ENCODE measurements around the gene TH. TPM values are rescaled to one million over a fixed set of nuclear protein-coding genes. Genes with fewer than 3 reads are reported as not detected.

TH gene
- total and polyA plus RNA-seq, 2 experiments from 2014 or later = 0.34 TPM; not detected in 1

DNA sequence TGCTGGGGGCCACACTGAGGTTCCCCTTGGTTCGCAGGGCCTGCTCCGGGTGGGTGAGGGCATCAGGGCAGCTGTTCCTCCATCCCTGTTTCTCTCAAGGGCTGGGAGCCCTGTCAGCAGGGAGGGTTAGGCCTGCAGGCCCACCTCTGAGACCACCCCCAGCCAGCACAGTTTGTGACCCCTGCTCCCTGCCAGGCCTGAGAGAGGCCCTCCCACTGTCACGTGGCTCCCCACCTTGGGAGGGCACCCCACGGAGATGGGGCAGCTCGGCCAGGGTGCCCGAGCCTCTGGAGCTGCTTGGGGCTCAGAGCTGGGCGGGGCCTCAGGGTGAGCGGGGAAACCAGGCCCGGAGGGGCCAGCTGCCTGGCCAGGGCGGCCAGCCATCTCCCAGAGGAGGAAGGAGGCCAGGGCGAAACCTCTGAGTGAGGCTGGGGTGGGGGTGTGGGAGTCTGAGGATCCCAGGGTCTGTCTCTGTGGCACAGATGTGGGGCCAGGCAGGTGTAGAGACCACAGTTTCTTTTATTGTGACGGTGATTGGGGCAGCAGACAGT lies 8.1 kb downstream of the TH start:
- Histone ChIP-seq H3K4me2 (no peak overlapping the region), H3K79me2 (replicated peaks; ENCODE audit: insufficient read depth) (no peaks in the 10 kb centered on the region), H3K4me3 (no peak overlapping the region), H4K20me1 (replicated peaks; ENCODE audit: insufficient read depth) (no peaks in the 10 kb centered on the region), H3K27ac (ENCODE audit: low read depth) (no peak overlapping the region), H3F3A (replicated peaks; ENCODE audit: low read depth) (no peaks in the 10 kb centered on the region), H3K36me3 (ENCODE audit: insufficient read depth) (no peaks in the 10 kb centered on the region), H3K27me3 (ENCODE audit: insufficient read depth) (no peaks in the 10 kb centered on the region), H2AFZ (no peak overlapping the region), H3K4me1 (ENCODE audit: insufficient read depth) (no peaks in the 10 kb centered on the region), H3K9me2 (ENCODE audit: insufficient read depth) (no peaks in the 10 kb centered on the region)
- no peak overlapping the region for H3K4me3 Mint-ChIP-seq
- TF ChIP-seq REST (IDR thresholded peaks at IDR 0.05; ENCODE audit: unreplicated experiment) (no peak), CTCF (conservative IDR thresholded peaks at IDR 0.05; ENCODE audit: low read depth in 2 of 2) (no peak), JUNB (IDR thresholded peaks at IDR 0.05; ENCODE audit: unreplicated experiment) (no peak), NANOG (IDR thresholded peaks at IDR 0.05; ENCODE audit: borderline replicate concordance) (no peak), ZNF114 (CRISPR knock-in tag; IDR thresholded peaks at IDR 0.05) (no peak), STAT1 (IDR thresholded peaks at IDR 0.05; ENCODE audit: unreplicated experiment) (no peak), ZNF331 (CRISPR knock-in tag; IDR thresholded peaks at IDR 0.05; ENCODE audit: low read depth) (no peak), EZH2phosphoT487 (IDR thresholded peaks at IDR 0.05; ENCODE audit: unreplicated experiment) (no peak), POLR2AphosphoS5 (IDR thresholded peaks at IDR 0.05; ENCODE audit: low read depth) (no peak), CREB1 (CRISPR knock-in tag; IDR thresholded peaks at IDR 0.05; ENCODE audit: low read depth) (no peak), EZH2 (IDR thresholded peaks at IDR 0.05; ENCODE audit: low read depth, unreplicated experiment) (no peak)
- TF ChIP-seq, protein P1, sequence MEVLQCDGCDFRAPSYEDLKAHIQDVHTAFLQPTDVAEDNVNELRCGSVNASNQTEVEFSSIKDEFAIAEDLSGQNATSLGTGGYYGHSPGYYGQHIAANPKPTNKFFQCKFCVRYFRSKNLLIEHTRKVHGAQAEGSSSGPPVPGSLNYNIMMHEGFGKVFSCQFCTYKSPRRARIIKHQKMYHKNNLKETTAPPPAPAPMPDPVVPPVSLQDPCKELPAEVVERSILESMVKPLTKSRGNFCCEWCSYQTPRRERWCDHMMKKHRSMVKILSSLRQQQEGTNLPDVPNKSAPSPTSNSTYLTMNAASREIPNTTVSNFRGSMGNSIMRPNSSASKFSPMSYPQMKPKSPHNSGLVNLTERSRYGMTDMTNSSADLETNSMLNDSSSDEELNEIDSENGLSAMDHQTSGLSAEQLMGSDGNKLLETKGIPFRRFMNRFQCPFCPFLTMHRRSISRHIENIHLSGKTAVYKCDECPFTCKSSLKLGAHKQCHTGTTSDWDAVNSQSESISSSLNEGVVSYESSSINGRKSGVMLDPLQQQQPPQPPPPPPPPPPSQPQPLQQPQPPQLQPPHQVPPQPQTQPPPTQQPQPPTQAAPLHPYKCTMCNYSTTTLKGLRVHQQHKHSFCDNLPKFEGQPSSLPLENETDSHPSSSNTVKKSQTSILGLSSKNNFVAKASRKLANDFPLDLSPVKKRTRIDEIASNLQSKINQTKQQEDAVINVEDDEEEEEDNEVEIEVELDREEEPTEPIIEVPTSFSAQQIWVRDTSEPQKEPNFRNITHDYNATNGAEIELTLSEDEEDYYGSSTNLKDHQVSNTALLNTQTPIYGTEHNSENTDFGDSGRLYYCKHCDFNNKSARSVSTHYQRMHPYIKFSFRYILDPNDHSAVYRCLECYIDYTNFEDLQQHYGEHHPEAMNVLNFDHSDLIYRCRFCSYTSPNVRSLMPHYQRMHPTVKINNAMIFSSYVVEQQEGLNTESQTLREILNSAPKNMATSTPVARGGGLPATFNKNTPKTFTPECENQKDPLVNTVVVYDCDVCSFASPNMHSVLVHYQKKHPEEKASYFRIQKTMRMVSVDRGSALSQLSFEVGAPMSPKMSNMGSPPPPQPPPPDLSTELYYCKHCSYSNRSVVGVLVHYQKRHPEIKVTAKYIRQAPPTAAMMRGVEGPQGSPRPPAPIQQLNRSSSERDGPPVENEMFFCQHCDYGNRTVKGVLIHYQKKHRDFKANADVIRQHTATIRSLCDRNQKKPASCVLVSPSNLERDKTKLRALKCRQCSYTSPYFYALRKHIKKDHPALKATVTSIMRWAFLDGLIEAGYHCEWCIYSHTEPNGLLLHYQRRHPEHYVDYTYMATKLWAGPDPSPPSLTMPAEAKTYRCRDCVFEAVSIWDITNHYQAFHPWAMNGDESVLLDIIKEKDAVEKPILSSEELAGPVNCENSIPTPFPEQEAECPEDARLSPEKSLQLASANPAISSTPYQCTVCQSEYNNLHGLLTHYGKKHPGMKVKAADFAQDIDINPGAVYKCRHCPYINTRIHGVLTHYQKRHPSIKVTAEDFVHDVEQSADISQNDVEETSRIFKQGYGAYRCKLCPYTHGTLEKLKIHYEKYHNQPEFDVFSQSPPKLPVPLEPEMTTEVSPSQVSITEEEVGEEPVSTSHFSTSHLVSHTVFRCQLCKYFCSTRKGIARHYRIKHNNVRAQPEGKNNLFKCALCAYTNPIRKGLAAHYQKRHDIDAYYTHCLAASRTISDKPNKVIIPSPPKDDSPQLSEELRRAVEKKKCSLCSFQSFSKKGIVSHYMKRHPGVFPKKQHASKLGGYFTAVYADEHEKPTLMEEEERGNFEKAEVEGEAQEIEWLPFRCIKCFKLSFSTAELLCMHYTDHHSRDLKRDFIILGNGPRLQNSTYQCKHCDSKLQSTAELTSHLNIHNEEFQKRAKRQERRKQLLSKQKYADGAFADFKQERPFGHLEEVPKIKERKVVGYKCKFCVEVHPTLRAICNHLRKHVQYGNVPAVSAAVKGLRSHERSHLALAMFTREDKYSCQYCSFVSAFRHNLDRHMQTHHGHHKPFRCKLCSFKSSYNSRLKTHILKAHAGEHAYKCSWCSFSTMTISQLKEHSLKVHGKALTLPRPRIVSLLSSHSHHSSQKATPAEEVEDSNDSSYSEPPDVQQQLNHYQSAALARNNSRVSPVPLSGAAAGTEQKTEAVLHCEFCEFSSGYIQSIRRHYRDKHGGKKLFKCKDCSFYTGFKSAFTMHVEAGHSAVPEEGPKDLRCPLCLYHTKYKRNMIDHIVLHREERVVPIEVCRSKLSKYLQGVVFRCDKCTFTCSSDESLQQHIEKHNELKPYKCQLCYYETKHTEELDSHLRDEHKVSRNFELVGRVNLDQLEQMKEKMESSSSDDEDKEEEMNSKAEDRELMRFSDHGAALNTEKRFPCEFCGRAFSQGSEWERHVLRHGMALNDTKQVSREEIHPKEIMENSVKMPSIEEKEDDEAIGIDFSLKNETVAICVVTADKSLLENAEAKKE (CRISPR knock-in tag; IDR thresholded peaks at IDR 0.05) = no peak
- TF ChIP-seq, protein P2, sequence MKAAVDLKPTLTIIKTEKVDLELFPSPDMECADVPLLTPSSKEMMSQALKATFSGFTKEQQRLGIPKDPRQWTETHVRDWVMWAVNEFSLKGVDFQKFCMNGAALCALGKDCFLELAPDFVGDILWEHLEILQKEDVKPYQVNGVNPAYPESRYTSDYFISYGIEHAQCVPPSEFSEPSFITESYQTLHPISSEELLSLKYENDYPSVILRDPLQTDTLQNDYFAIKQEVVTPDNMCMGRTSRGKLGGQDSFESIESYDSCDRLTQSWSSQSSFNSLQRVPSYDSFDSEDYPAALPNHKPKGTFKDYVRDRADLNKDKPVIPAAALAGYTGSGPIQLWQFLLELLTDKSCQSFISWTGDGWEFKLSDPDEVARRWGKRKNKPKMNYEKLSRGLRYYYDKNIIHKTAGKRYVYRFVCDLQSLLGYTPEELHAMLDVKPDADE (IDR thresholded peaks at IDR 0.05) = no peak
- no peak overlapping the region for H3K27ac Mint-ChIP-seq
- H3K27me3 Mint-ChIP-seq (ENCODE audit: insufficient read depth, low read depth, poor library complexity) = peaks cover 4% of the 10 kb centered on the region
- no peaks in the 10 kb centered on the region for H3K9me3 Mint-ChIP-seq
- no peak for ATAC-seq
- H3K4me1 Mint-ChIP-seq = no peaks in the 10 kb centered on the region
- DNase-seq (ENCODE audit: low spot score) = no peak
- H3K36me3 Mint-ChIP-seq (ENCODE audit: low read depth) = no peaks in the 10 kb centered on the region

All from GM23338 (cell line).